Measurements from ENCODE around the gene FGD2. TPM values are rescaled to one million over a fixed set of nuclear protein-coding genes. Genes with fewer than 3 reads are reported as not detected.
A peak's percentile ranks its signal among the peaks of the same experiment; 100 is the strongest.

FGD2 gene
- total and polyA plus RNA-seq, 9 of the 15 experiments (the other 6 are each of a cell fraction or from before 2014, with no cell fraction given), result 0.09 TPM; not detected in 8

- WGBS (ENCODE audit: insufficient coverage, low coverage, missing lambda C conversion rate), result 81% methylated on average over 5 of the region's 5 CpGs
- no TSS peak for BruUV-seq (replicated peaks)
- peaks cover 3% of the 10 kb centered on the region for H3K9me1 ChIP-seq (ENCODE audit: control insufficient read depth, insufficient read depth, low read length)
- no peaks in the 10 kb centered on the region for H3K27me3 ChIP-seq (ENCODE audit: control insufficient read depth in 2 of 2, insufficient read depth in 2 of 2, low read length in 2 of 2)
- ATAC-seq (no peak), DNase-seq (ENCODE audit: extremely low read depth in 1 of 4, low spot score in 3 of 4) (no peak), FAIRE-seq (peak; percentile 23)
- H2AFZ ChIP-seq (ENCODE audit: low read depth, low read length), result no peak overlapping the region
- ChIA-PET CTCF (ENCODE audit: low intra/inter-chr PET ratio) (interaction anchor here (0.9 to 9.7 kb wide), 5 partner anchors 151 to 294 kb away, joined by 3 to 204 read pairs (median 19); partner anchors contain the start of gene PIM1), POLR2A (interaction anchor here (0.9 to 1.4 kb wide), 4 partner anchors 14 to 237 kb away, joined by 3 to 6 read pairs (median 4); partner anchors contain the start of genes TBC1D22B and TMEM217)
- in situ Hi-C loops (cut with MboI) (loop anchor here (5.0 to 25.0 kb wide), 4 partner anchors 154 to 1466 kb away; partner anchors contain the start of gene PIM1), intact Hi-C loops (cut with micrococcal nuclease) (loop anchor here (10.0 kb wide), 2 partner anchors 464 to 674 kb away; partner anchors contain the start of gene MDGA1)
- H3K4me2 ChIP-seq (ENCODE audit: insufficient read depth, low read length), result no peak overlapping the region
- H3K27ac ChIP-seq (ENCODE audit: extremely low read depth, low read depth, low read length), result no peak overlapping the region
- no peaks in the 10 kb centered on the region for H3K9me3 ChIP-seq (replicated peaks; ENCODE audit: control insufficient read depth, insufficient read depth, low read depth, low read length)
- peaks cover 4% of the 10 kb centered on the region; the same call in 1 of the 2 replicates for H4K20me1 ChIP-seq (replicated peaks; ENCODE audit: control insufficient read depth, insufficient read depth, low read length)
- H3K4me3 ChIP-seq, result no peak overlapping the region
- H3K4me1 ChIP-seq (replicated peaks in 1 of 2; ENCODE audit: control insufficient read depth in 2 of 2, insufficient read depth in 2 of 2, low read length in 2 of 2), result peaks cover 13 to 32% of the 10 kb centered on the region in 2 experiments
- H3K9ac ChIP-seq (ENCODE audit: insufficient read depth in 1 of 2, low read depth in 2 of 2, low read length in 2 of 2), result no peak overlapping the region
- no peaks in the 10 kb centered on the region for H3K36me3 ChIP-seq (ENCODE audit: control insufficient read depth, insufficient read depth, low read length)
- H3K79me2 ChIP-seq (ENCODE audit: control insufficient read depth, insufficient read depth, low read length), result no peaks in the 10 kb centered on the region
- no peak for TF ChIP-seq EP400 (IDR thresholded peaks at IDR 0.05)
- 0 out of 2 replicates have a peak, but pooled peaks have one; percentile 31 for TF ChIP-seq GATAD2A (IDR thresholded peaks at IDR 0.05)
- TF ChIP-seq HLTF (IDR thresholded peaks at IDR 0.05), result peak; percentile 53; the same call in 1 of the 2 replicates
- TF ChIP-seq WHSC1 (IDR thresholded peaks at IDR 0.05; ENCODE audit: low read length), result no peak
- TF ChIP-seq FOS (IDR thresholded peaks at IDR 0.05; ENCODE audit: extremely low read depth, insufficient read length), result no peak
- TF ChIP-seq DLX4 (CRISPR knock-in tag; IDR thresholded peaks at IDR 0.05), result no peak
- TF ChIP-seq ETV5 (CRISPR knock-in tag; IDR thresholded peaks at IDR 0.05; ENCODE audit: low read depth), result no peak
- TF ChIP-seq SNIP1 (IDR thresholded peaks at IDR 0.05; ENCODE audit: low read depth), result no peak
- no peak for TF ChIP-seq ZEB2 (IDR thresholded peaks at IDR 0.05)
- TF ChIP-seq, protein P1, sequence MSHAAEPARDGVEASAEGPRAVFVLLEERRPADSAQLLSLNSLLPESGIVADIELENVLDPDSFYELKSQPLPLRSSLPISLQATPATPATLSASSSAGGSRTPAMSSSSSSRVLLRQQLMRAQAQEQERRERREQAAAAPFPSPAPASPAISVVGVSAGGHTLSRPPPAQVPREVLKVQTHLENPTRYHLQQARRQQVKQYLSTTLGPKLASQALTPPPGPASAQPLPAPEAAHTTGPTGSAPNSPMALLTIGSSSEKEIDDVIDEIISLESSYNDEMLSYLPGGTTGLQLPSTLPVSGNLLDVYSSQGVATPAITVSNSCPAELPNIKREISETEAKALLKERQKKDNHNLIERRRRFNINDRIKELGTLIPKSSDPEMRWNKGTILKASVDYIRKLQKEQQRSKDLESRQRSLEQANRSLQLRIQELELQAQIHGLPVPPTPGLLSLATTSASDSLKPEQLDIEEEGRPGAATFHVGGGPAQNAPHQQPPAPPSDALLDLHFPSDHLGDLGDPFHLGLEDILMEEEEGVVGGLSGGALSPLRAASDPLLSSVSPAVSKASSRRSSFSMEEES (CRISPR knock-in tag; IDR thresholded peaks at IDR 0.05), result no peak
- TF ChIP-seq AFF4 (CRISPR knock-in tag; IDR thresholded peaks at IDR 0.05), result no peak
- no peak for TF ChIP-seq OTX1 (CRISPR knock-in tag; IDR thresholded peaks at IDR 0.05)
- TF ChIP-seq, protein P2, sequence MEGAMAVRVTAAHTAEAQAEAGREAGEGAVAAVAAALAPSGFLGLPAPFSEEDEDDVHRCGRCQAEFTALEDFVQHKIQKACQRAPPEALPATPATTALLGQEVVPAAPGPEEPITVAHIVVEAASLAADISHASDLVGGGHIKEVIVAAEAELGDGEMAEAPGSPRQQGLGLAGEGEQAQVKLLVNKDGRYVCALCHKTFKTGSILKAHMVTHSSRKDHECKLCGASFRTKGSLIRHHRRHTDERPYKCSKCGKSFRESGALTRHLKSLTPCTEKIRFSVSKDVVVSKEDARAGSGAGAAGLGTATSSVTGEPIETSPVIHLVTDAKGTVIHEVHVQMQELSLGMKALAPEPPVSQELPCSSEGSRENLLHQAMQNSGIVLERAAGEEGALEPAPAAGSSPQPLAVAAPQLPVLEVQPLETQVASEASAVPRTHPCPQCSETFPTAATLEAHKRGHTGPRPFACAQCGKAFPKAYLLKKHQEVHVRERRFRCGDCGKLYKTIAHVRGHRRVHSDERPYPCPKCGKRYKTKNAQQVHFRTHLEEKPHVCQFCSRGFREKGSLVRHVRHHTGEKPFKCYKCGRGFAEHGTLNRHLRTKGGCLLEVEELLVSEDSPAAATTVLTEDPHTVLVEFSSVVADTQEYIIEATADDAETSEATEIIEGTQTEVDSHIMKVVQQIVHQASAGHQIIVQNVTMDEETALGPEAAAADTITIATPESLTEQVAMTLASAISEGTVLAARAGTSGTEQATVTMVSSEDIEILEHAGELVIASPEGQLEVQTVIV (CRISPR knock-in tag; IDR thresholded peaks at IDR 0.05; ENCODE audit: borderline replicate concordance), result no peak
- TF ChIP-seq E2F4 (CRISPR knock-in tag; IDR thresholded peaks at IDR 0.05; ENCODE audit: low read depth), result no peak
Observed at GRCh38 chr6:37020812-37021211, 15.4 kb downstream of the FGD2 start.
